ENCODE data around the gene SORCS1.

SORCS1 gene

GRCh38 chr10:106795619-106796018 lies 368.9 kb downstream of the SORCS1 start:
- DNase-seq, result no peak

GRCh38 chr10:106793617-106794016 lies 370.9 kb downstream of the SORCS1 start:
- no peak for DNase-seq

- no peak for DNase-seq
Measured at GRCh38 chr10:106789623-106790022, 374.9 kb downstream of the SORCS1 start.

- no peak for DNase-seq
Measured at GRCh38 chr10:106788982-106789381, 375.5 kb downstream of the SORCS1 start.

- DNase-seq, result no peak
Measured at GRCh38 chr10:106785528-106785927, 379.0 kb downstream of the SORCS1 start.

- no peak for DNase-seq
Measured at GRCh38 chr10:106780632-106781031, 383.9 kb downstream of the SORCS1 start.

GRCh38 chr10:106777841-106778240 lies 386.7 kb downstream of the SORCS1 start:
- DNase-seq, result no peak

GRCh38 chr10:106775127-106775526 lies 389.4 kb downstream of the SORCS1 start:
- no peak for DNase-seq

- DNase-seq, result no peak
Measured at GRCh38 chr10:106772957-106773356, 391.5 kb downstream of the SORCS1 start.

- no peak for DNase-seq
Measured at GRCh38 chr10:106771154-106771553, 393.4 kb downstream of the SORCS1 start.

- DNase-seq, result no peak
Measured at GRCh38 chr10:106768204-106768603, 396.3 kb downstream of the SORCS1 start.

- DNase-seq, result no peak
Measured at GRCh38 chr10:106765928-106766327, 398.6 kb downstream of the SORCS1 start.

GRCh38 chr10:106765241-106765754 lies 399.2 kb downstream of the SORCS1 start:
- no peak for DNase-seq

GRCh38 chr10:106764360-106764759 lies 400.1 kb downstream of the SORCS1 start:
- no peak for DNase-seq

- no peak for DNase-seq
Measured at GRCh38 chr10:106761906-106762305, 402.6 kb downstream of the SORCS1 start.

- no peak for DNase-seq
Measured at GRCh38 chr10:106757521-106757920, 407.0 kb downstream of the SORCS1 start.

GRCh38 chr10:106751091-106751490 lies 413.4 kb downstream of the SORCS1 start:
- no peak for DNase-seq

GRCh38 chr10:106746868-106747267 lies 417.6 kb downstream of the SORCS1 start:
- DNase-seq, result no peak

GRCh38 chr10:106741006-106741530 lies 423.4 kb downstream of the SORCS1 start:
- no peak for DNase-seq

GRCh38 chr10:106740071-106740470 lies 424.4 kb downstream of the SORCS1 start:
- DNase-seq, result no peak

- no peak for DNase-seq
Measured at GRCh38 chr10:106734220-106734619, 430.3 kb downstream of the SORCS1 start.

- DNase-seq, result no peak
Measured at GRCh38 chr10:106728232-106728631, 436.3 kb downstream of the SORCS1 start.

- no peak for DNase-seq
Measured at GRCh38 chr10:106727170-106727569, 437.3 kb downstream of the SORCS1 start.

- DNase-seq, result no peak
Measured at GRCh38 chr10:106722524-106722923, 442.0 kb downstream of the SORCS1 start.

- no peak for DNase-seq
Measured at GRCh38 chr10:106720683-106721082, 443.8 kb downstream of the SORCS1 start.

Data from AML-193 (cell line).